Spleen (tissue), 7 donors: ENCODE measurements around the gene TMEM164.

Source experiments
- POLR2A ChIP-seq, 3 donors: fragments of 450-650 bp; IDR thresholded peaks; one replicate each; pipeline ENCODE4 v1.5.1; 2017; ENCODE audit warnings: antibody characterized with exemption in 3 of 3, mild to moderate bottlenecking in 1 of 3
- POLR2AphosphoS5 ChIP-seq, 3 donors: sonication (generic); formaldehyde crosslinking; IDR thresholded peaks; one replicate each; pipeline ENCODE4 v1.5.1; 2017; ENCODE audit warnings: antibody characterized with exemption in 3 of 3
- TF ChIP-seq, protein P1 (sequence below), 11 experiments: fragments of 200-600 bp in 7 of 11; fragments of 450-650 bp in 4 of 11; sonication (generic) in 4 of 11; IDR thresholded peaks in 8 of 11; conservative IDR thresholded peaks in 3 of 11; 1 replicate in 7 of 11; 2 replicates in 4 of 11; pipeline versions ENCODE4 v1.4.0 to v1.8.0; 2016 to 2021; ENCODE audit warnings: antibody characterized with exemption in 11 of 11, inconsistent platforms in 4 of 11, mild to moderate bottlenecking in 1 of 11
- donor health status: DM: no; HTN: no; CAD: no; lungs with moderate emphysema.
- donor health status: DM: no; HTN: no; CAD: no.
- donor health status: DM: no; HTN: no; CAD: no.

GRCh38 chrX:110123331-110123782 lies 120.4 kb downstream of the TMEM164 start:
- TF ChIP-seq, protein P1, sequence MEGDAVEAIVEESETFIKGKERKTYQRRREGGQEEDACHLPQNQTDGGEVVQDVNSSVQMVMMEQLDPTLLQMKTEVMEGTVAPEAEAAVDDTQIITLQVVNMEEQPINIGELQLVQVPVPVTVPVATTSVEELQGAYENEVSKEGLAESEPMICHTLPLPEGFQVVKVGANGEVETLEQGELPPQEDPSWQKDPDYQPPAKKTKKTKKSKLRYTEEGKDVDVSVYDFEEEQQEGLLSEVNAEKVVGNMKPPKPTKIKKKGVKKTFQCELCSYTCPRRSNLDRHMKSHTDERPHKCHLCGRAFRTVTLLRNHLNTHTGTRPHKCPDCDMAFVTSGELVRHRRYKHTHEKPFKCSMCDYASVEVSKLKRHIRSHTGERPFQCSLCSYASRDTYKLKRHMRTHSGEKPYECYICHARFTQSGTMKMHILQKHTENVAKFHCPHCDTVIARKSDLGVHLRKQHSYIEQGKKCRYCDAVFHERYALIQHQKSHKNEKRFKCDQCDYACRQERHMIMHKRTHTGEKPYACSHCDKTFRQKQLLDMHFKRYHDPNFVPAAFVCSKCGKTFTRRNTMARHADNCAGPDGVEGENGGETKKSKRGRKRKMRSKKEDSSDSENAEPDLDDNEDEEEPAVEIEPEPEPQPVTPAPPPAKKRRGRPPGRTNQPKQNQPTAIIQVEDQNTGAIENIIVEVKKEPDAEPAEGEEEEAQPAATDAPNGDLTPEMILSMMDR (IDR thresholded peaks at IDR 0.05 in 8 of 11, conservative IDR thresholded peaks at IDR 0.05 in 3 of 11), result no peak
- no peak for TF ChIP-seq POLR2A (IDR thresholded peaks at IDR 0.05)
- no peak for TF ChIP-seq POLR2AphosphoS5 (IDR thresholded peaks at IDR 0.05)
